Germinal center (tissue), 1 donor: Measurements from ENCODE around the gene HTT.

Experiments used
- DNase-seq: peaks from one replicate; pipeline ENCODE4 v3.0.0; 2012; ENCODE audit warnings: mixed read lengths, low spot score

Gene HTT

DNA sequence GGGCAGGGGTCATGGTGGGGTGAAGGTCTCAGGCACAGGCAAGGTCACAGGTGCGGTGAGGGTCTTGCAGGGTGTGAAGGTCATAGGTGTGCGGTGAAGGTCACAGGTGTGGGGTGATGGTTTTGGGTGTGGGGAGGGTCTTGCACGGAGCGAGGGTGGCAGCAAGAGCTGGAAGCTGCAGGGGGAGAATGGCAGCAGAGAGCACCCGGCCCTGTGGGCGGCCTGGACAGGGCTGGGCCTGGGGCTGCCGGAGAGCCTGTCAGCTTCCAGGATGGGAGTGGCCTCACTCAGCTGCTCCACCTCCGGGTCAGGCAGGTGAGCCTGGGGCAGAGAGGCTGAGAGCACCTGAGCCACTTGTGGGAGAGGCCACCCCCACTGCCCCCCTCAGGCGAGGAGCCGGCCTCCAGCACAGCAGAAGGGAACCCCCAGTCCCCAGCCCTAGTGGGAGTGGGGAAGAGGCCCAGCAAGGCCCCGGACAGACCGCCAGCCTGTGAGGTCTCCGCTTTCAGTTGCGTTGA is 176.0 kb downstream of the HTT start:
- DNase-seq: no peak

DNA sequence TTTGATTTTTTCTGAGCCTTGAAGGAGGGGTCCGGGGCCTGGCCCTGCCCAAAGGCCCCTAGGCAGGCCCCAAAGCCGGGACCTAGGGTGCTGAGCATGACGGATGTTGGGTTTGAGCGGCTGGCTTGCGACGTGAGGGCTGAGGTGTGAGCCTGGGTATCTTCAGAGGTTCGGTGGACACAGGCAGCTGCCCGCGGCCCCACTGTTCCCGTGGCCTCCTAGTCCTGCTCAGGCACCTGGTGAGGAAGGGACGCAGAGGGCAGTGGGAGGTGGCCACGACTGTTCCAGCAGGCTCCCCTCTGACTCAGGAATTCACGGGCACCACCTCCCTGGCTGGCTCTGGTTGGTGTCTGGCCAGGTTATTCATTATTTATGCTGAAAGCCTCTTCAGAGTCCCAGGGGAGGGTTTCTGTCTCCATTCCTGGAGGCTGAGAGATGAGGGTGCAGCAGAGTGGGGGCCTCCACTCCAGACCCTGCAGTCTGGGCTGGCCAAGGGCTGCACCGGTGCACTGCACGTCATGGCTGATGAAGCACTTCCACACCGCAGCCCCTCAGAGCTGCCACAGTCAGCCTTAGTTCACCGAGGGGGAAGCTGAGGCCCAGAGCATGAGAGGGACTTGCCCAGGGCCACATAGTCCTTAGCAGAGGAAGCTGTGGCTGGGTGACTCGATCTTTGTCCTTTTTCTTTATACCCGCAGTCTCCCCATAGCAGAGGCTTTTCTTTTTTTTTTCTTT is 176.6 kb downstream of the HTT start:
- DNase-seq: no peak

DNA sequence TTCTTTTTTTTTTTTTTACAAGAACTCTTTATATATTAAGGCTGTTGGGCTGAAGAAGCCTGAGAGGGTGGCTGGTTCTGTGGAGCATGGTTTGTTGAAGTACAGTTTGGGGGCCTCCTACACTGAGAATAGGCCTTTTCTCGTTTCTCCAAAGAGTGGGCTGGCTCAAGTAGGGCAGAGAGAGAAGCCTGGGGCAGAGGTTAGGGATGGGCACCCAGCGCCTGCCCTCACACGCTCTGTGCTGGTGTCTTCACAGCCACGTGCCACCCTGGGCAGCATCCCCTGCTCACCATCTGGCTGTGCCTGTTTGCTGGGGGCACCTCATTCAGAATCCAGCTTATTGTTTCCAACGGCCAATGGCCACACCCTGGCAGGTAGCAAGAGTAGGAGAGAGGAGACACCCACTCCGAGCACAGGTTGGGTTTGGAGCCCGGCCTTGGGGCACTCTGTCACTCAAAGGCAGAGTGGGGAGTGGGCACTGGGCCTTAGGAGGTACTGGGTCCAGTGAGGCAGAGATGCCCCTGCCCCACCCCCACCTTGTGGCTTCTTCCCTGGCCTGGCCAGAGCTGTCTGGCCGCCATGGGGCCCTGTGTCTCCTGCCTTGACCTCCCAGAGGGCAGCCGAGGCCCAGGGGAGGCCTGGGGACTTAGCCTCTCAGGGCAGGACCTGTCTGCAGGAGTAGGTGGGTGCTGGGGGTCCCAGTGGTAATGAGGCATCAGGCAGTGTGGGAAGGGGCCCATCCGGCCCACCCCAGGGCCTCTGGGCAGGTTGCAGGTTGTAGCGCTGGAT is 177.4 kb downstream of the HTT start:
- DNase-seq: no peak

DNA sequence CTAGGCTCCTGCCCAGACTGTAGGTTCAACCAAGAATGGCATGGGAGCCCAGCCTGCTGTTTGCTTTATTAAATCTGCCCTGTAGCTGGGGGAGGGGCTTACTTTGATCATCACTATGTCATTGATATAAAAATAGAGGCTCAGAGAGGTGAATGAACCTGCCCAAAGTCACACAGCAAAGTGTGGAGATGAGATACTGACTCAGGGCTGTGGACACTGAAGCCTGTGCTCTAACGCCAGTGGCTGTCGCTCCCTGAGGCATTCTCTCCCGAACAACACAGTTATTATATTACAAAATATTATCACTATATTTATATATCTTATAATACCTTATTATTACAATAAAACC is 178.0 kb downstream of the HTT start:
- no peak for DNase-seq

DNA sequence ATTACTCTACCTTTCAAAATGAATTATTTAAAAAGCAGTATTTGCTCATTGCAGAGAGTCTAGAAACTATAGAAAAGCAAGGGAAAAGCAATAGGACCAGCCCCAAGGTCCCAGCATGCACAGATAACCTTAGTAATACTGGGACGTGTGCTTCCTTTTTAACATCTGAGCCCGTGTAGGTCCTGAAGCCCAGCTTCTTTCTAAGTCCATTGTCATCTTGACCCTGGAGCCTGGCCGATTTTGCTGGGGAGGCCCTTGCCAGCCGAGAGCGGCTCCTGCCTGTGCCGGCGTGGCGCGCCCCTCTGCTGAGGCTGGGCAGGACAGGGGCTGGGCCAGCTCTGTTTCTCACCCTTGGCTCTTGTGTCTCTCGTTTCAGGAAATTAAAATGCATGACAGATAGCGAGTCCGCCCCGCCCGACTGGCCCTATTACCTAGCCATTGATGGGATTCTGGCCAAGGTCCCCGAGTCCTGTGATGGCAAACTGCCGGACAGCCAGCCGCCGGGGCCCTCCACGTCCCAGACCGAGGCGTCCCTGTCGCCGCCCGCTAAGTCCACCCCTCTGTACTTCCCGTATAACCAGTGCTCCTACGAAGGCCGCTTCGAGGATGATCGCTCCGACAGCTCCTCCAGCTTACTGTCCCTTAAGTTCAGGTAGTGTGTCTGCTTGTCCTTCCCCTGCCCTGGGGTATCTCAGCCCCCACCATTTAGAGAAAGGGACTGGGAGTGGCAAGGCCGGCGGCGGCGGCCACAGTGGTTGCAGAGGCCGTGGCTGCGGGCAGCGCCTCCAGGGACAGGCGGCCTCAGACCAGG is 178.6 kb downstream of the HTT start:
- no peak for DNase-seq

DNA sequence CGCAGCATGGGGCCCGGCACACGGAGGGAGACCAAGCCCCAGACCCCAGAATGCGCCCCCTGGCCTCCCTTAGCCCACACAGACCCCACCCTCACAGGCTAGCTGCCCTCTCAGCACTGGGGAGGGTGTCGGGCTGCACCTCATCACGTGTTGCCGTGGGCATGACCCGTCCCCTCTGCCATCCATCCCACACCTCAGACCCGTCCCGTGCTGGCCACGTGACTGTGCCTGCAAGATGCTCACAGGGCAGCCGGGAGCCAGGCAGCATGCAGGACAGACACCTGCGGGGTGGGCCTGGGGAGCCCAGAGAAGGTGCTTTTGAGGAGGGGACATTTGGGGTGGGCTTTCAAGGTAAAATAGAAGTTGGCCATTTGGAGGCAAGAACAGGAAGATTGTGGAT is 179.3 kb downstream of the HTT start:
- DNase-seq: no peak

DNA sequence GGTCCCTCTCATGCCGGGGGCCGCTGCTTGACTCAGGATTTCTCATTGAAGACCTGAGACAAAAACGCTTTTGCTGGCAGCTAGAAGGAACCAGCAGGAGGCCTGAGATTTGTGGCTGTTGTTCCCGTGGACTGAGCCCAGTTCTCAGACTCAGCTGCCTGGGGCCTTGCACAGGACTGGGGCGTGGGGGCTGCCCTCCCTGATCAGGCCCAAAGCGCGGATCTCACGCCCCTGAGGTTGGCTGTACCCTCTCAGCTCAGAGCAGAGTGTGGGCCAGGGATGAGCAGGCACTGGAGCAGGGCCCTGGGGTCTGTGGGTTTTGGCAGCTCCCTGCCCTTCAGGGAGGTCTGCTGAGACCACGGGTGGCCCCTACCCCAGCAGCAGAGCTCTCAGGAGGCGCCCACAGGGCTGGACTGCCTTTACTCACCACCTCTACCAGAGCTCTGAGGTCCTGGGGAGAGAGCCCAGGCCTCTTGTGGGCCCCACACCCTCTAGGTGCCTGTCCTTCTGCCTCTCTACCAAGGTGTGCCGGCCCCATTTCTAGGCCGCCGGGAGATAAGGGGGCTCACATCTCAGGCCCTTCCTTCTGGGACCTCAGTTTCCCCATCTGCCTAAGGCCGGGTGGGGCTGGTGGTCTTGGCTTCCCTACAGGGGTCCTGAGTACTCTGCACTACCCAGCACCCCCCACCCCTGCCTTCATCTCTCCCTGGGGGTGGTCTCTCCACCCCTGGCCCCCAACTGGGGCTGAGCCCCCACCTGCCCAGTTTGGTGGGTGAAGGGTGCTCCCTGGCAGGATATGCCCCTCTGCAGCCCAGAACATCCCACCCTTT is 180.0 kb downstream of the HTT start:
- no peak for DNase-seq

DNA sequence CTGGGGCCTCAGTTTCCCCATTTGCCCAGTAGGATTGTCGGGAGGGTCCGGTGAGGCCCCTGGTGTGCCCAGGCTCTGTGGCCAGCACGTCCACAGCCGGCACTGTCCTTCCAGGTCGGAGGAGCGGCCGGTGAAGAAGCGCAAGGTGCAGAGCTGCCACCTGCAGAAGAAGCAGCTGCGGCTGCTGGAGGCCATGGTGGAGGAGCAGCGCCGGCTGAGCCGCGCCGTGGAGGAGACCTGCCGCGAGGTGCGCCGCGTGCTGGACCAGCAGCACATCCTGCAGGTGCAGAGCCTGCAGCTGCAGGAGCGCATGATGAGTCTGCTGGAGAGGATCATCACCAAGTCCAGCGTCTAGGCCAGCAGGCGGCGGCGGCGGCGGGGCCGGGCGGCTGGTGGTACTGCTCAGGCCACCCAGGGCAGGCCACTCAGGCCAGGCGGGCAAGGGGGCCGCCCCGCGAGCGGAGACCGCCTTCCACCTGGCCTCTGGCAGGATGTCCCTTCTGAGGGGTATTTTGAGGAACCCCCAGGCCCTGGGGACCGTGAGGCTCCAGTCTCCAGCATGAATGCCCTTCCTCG is 181.2 kb downstream of the HTT start:
- no peak for DNase-seq

DNA sequence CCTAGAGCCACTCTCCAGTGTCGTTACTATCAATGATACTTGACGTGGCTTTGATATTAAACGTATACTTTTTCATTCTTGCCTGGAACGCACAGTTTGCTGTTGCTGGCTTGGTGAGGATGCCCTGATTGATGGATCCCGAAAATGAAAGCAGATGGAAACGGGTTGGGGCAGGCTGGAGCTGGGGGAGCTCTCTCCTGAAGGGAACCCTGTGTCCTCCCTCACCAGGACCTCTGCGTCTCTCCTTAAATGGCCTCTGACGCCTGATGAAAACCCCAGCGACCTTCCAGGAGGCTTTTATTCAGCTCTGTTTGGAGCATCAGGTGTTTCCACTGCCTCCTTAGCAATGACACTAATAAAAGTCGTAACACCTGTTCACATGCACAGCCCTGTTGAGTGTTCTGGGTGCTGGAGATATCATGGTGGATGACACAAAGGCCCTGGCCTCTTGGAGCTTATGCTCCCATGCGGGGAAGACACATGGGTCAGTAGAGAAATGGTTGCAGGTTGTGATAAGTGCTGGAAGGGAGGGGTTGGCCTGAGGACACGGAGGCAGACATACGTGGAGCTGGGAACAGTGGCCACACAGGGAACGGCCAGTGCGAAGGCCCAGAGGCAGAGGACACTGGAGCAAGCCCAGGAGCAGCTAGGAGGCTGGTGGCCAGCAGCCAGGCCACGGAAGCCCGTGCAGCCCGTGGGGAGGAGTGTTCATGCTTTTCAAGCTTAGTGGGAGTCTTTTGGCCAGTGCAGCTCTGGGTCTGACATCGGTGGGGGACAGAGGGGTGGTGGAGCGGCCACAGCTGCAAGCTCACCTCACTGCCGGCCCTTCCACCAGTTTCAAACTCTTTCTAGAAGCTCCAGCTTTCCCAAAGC is 182.0 kb downstream of the HTT start:
- no peak for DNase-seq

DNA sequence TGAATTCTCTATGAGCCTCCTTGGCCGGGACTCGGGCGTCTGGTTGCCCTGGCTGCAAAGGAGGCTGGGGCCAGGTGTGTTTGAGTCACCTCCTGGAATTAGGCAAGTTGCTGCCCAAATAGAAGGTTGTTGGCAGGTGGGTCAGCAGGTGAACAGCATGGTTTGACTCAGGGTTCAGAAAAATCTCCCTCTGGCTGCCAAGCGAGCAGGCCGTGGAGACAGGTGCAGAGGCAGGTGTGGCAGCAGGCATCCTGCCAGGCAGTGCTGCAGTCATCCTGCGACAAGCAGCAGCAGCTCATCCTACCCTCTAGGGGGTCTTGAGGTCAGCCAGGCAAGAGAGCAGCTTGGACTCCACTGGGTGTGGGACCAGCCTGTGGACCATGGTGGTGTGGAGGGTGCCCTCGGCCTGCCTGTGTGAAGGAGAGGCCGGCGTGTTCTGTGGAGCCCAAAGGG is 182.6 kb downstream of the HTT start:
- DNase-seq: peak; percentile 57

DNA sequence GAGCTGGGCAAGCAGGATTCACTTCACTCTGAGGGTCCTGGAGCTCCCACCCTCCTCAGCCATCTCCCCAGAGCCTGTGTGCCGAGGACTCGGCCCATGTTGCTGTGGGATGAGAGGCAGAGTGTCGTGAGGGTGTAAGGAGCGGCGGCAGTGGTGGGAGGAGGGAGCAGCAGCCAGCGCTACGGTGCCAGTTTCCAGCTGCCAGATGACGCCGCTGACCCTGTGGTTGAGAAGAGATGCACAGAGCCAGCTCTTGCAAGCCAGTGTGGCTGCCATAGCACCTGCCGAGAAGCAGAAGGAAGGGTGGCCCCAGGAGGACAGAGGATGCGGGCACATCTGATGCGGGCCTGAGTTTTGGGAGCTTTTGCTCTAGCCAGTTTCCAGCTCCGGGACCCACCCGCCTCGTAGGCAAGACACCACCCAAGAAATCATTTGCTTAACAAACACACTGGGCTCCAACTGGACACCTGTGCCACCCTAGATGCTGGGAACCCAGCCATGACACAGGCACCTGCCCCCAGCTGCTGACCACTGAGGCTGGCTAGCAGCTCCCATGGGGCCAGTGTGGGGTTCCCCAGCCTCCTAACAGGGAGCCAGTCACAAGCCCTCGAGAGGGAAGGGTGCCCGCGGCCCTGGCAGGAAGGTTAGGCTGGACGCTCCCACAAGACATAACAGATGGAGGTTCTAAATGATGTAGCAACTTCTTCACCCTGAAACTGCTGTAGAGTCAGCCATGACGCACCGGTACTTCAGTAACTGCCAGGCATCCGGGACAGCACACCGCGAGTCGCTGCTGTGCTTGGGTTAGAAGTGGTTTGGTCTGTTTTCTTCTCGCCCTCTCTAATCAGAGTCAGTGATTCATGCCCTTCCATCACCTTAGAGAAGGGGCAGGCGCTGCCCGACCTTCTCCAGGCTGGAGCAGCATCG is 183.3 kb downstream of the HTT start:
- DNase-seq: peak; percentile 71

DNA sequence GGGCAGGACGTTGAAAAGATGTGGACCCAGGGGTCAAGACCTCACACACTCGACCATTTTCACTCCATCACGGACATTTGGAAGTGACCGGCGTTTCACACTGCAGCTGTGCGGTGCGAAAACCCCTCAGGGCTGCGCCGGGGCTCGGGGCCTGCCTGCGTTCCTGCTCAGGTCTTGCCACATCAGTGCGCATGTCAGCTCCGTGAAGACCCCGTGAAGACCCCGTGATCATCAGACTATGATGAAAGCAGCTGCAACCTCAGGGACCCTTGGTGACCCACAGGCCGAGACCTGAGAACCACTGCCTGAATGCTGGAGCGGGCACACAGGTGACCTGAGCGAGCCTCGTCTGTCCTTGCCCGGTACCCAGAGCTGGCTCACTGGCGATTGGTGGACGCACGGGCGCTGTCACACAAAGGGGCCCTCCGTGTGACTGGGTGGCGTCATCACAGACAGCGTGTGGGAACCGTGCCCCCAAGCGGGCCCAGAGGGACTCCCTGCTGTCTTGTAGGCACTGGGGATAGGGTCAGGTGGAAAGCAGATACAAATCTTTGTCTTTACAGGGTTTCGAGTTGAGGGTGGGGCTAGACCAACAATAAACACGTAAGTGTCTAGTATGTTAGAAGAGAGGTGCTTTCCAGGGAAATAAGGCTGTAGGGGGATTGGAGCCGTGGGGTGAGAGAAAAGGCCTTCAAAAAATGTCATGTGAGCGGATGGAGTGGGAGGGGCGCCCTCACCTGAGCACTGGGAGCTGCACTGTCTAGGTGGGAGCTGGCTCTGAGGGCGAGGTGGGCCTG is 187.1 kb downstream of the HTT start:
- DNase-seq: no peak

DNA sequence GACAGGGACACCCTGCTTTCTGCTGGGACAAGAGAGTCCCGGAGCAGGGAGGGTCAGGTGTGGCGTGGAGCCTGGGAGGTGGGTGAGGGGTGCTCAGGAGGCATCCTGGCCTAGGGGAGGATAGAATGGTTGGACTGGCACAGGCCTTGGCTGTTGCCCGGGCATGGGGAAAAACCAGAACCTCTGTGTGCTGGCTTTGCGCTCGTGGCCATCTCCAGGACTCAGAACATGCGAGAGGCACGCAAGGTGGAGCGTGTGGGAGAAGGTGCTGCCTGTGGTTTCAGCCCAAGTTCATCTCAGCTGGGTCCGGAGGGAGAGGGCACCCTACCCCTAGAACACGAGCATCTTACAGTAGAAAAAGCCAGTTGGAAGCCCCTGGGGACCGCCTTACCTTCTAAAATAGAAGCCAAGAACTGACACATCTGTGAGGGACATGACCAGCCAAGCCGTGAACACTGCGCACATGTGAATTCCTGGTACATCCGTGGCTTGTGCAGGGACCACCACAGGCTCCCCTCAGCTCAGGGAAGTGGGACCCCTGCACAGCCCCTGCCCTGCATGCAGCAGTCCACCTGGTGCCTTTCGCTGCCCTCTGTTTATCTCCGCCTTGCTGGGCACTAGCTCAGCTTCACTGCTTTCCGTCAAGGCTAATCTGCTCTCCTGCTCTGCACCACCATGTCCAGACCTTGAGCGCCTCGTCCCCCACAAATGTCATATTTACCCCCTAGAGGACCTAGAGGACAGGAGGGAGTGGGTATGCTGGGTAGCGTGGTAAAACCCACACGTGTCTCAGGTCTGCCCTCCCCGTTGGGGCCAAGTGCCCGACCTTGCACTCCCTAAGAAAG is 187.9 kb downstream of the HTT start:
- no peak for DNase-seq

DNA sequence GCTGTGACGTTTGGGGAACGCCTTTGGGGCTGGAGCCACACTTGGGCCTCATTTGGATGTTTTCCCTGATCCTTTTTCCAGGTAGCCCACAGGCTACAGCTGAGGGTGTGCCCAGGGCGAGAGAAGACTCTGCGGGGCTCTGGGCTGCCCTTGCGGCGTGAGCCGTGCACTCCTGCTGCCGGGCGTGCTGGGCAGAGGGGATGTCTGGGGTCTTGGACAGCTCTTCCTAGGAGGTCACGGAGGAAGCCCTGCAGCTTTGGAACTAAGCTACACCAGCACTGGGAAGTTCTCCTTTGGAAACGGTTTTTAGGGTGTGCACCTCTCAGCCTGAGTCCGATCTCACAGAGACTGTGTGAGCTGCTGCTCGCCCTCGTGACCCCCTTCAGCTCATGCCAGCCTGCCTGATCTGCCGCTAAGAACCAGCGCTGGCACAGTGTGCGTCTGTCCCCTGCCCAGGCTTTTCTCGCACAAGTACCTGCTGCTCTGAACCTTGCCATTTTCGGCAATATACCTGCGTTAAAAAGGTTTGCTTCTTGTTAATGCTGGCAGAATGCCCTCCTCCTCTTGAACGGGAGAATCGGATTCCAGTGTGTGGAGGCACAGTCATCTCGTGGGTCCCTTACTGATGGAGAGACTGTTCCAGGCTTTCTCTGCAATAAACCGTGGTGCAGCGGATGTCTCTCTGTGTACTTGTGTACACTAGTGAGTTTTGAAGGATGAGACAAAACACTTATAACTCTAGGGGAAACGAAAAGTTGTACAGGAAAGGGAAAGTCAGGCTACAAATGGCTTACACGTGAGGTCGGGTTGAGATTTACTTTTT is 188.8 kb downstream of the HTT start:
- DNase-seq: no peak

DNA sequence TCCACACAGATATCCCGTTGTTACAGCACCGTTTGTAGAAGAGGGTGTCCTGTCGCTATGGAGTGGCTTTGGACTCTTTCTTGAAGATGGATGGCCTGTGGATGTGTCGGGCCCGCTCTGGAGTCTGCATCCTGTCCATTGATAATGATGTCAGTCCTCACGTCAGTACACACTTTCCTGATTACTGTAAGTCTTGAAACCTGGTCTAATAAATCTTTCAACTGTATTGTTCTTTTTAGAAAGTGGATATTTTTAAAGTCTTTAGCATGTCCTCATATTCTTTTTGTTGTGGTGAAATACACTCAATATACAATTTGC is 189.4 kb downstream of the HTT start:
- DNase-seq: no peak

DNA sequence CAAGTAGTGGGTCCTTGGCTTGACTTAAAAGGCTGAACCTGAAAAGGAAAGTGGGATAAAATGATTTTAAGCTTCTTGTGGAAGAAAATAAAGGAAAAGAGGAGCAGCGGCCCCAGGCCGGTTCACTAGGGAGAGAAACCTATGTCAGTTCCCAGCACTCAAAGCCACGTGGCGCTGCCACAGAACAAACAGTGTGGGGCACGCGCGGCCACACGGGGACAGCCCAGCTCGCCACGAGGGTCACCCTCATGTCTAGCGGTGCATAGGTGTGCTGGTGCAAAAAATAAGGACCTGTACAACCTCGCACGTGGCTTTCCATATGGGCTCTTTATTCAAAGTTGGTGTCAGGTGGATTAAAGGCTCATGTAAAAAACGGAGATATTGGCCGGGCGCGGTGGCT is 191.6 kb downstream of the HTT start:
- DNase-seq: no peak
